Tibial artery (tissue), 4 donors: ENCODE data around the gene IGDCC3.

Source experiments
- DNase-seq, 2 donors: peaks; one replicate each; pipeline ENCODE4 v3.0.0-alpha.2; 2019
- H3K27ac ChIP-seq, 2 donors: fragments of 200-600 bp; sonication (generic) in 1 of 2; 1 replicate in 1 of 2; 2 replicates in 1 of 2; pipeline ENCODE4 v1.5.1; 2018 to 2019; ENCODE audit warnings: mild to moderate bottlenecking in 1 of 2
- H3K27me3 ChIP-seq, 2 donors: fragments of 200-600 bp; sonication (generic) in 1 of 2; one replicate each; pipeline versions ENCODE4 v1.5.1 to v1.6.0; 2016 to 2019
- H3K36me3 ChIP-seq, 3 donors: fragments of 200-600 bp; sonication (generic) in 2 of 3; one replicate each; pipeline ENCODE4 v1.5.1; 2016 to 2019; ENCODE audit warnings: mild to moderate bottlenecking in 2 of 3
- H3K4me1 ChIP-seq, 4 donors: fragments of 200-600 bp; sonication (generic) in 2 of 4; 1 replicate in 3 of 4; 2 replicates in 1 of 4; pipeline ENCODE4 v1.5.1; 2016 to 2019
- H3K4me3 ChIP-seq, 2 donors: fragments of 200-600 bp; sonication (generic) in 1 of 2; 1 replicate in 1 of 2; 2 replicates in 1 of 2; pipeline ENCODE4 v1.5.1; 2018 to 2019; ENCODE audit warnings: mild to moderate bottlenecking in 2 of 2
- H3K9me3 ChIP-seq, 3 donors: fragments of 200-600 bp; sonication (generic) in 1 of 3; one replicate each; pipeline ENCODE4 v1.5.1; 2016 to 2019
- CTCF ChIP-seq, 2 experiments: fragments of 200-600 bp in 1 of 2; fragments of 450-650 bp in 1 of 2; IDR thresholded peaks; one replicate each; pipeline ENCODE4 v1.5.1; 2017 to 2019; ENCODE audit warnings: antibody characterized with exemption in 2 of 2, mild to moderate bottlenecking in 1 of 2, moderate library complexity in 1 of 2
- intact Hi-C: fragments of 100-400 bp; cut with DNase I; formaldehyde crosslinking; loops from one replicate; pipeline ENCODE4 v1.15.0; 2023; ENCODE audit warnings: low total_unique reads

The IGDCC3 gene

GRCh38 chr15:65302061-65302460 is 75.7 kb downstream of the IGDCC3 start:
- TF ChIP-seq CTCF (IDR thresholded peaks at IDR 0.05): no peak
- Histone ChIP-seq H3K27me3 (no peaks in the 10 kb centered on the region), H3K27ac (no peak overlapping the region), H3K36me3 (no peaks in the 10 kb centered on the region), H3K4me3 (no peak overlapping the region), H3K4me1 (peaks cover 0 to 19% (median 10%) of the 10 kb centered on the region in 4 donors), H3K9me3 (no peaks in the 10 kb centered on the region)
- intact Hi-C loops: loop anchor here (10.0 kb wide), 1 partner anchor 267 kb away; no protein-coding TSS in a partner anchor
- DNase-seq: no peak

- H3K27me3 ChIP-seq: no peaks in the 10 kb centered on the region
- intact Hi-C loops: loop anchor here (10.0 kb wide), 1 partner anchor 266 kb away; no protein-coding TSS in a partner anchor
- no peak overlapping the region for H3K4me3 ChIP-seq
- peaks cover 0 to 30% (median 14%) of the 10 kb centered on the region in 4 donors for H3K4me1 ChIP-seq
- H3K36me3 ChIP-seq: no peaks in the 10 kb centered on the region
- H3K9me3 ChIP-seq: no peaks in the 10 kb centered on the region
- no peak overlapping the region for H3K27ac ChIP-seq
- no peak for DNase-seq
- TF ChIP-seq CTCF (IDR thresholded peaks at IDR 0.05): no peak
Observed at GRCh38 chr15:65300924-65301441, 76.8 kb downstream of the IGDCC3 start.

- TF ChIP-seq CTCF (IDR thresholded peaks at IDR 0.05): no peak
- Histone ChIP-seq H3K27ac (no peak overlapping the region), H3K4me3 (no peak overlapping the region), H3K36me3 (no peaks in the 10 kb centered on the region), H3K4me1 (peaks cover 0 to 27% (median 14%) of the 10 kb centered on the region in 4 donors), H3K27me3 (no peaks in the 10 kb centered on the region), H3K9me3 (no peaks in the 10 kb centered on the region)
- DNase-seq: no peak
- intact Hi-C loops: no loop called here
Observed at GRCh38 chr15:65298731-65299130, 79.1 kb downstream of the IGDCC3 start.

- TF ChIP-seq CTCF (IDR thresholded peaks at IDR 0.05): no peak
- Histone ChIP-seq H3K4me3 (no peak overlapping the region), H3K36me3 (no peaks in the 10 kb centered on the region), H3K9me3 (no peaks in the 10 kb centered on the region), H3K27ac (no peak overlapping the region), H3K4me1 (peaks cover 0 to 21% (median 9%) of the 10 kb centered on the region in 4 donors), H3K27me3 (no peaks in the 10 kb centered on the region)
- intact Hi-C loops: no loop called here
- no peak for DNase-seq
Observed at GRCh38 chr15:65292938-65293518, 84.8 kb downstream of the IGDCC3 start.

GRCh38 chr15:65290228-65290627 is 87.6 kb downstream of the IGDCC3 start:
- no peak for TF ChIP-seq CTCF (IDR thresholded peaks at IDR 0.05)
- Histone ChIP-seq H3K4me3 (no peak overlapping the region), H3K4me1 (peaks cover 0 to 14% (median 8%) of the 10 kb centered on the region in 4 donors), H3K9me3 (no peaks in the 10 kb centered on the region), H3K27me3 (no peaks in the 10 kb centered on the region), H3K36me3 (no peaks in the 10 kb centered on the region), H3K27ac (no peak overlapping the region)
- DNase-seq: no peak
- intact Hi-C loops: no loop called here
